Prostate gland (tissue), 2 donors: ENCODE measurements around the gene VIPAS39. TPM values are rescaled to one million over a fixed set of nuclear protein-coding genes. Genes with fewer than 3 reads are reported as not detected.
A peak's percentile ranks its signal among the peaks of the same experiment; 100 is the strongest.

Experiments
- DNase-seq: peaks from one replicate; pipeline ENCODE4 v3.0.0-alpha.2; 2019; ENCODE audit warnings: low spot score
- H3K27ac ChIP-seq, 2 donors: fragments of 200-600 bp; sonication (generic); 2 replicates each; pipeline ENCODE4 v1.5.1; 2017 to 2019
- H3K27me3 ChIP-seq: fragments of 200-600 bp; sonication (generic); replicated peaks from 2 replicates; pipeline ENCODE4 v1.5.1; 2019; ENCODE audit not compliant: insufficient read depth
- H3K36me3 ChIP-seq, 2 donors: fragments of 200-600 bp; sonication (generic); 1 replicate in 1 of 2; 2 replicates in 1 of 2; pipeline versions ENCODE4 v1.5.1 to v1.8.1; 2017 to 2019
- H3K4me1 ChIP-seq: fragments of 200-600 bp; sonication (generic); replicated peaks from 2 replicates; pipeline ENCODE4 v1.5.1; 2019
- H3K4me3 ChIP-seq, 2 donors: fragments of 200-600 bp; sonication (generic); 2 replicates each; pipeline ENCODE4 v1.5.1; 2017 to 2019
- H3K9me3 ChIP-seq: fragments of 200-600 bp; sonication (generic); 2 replicates; pipeline ENCODE4 v1.5.1; 2017
- CTCF ChIP-seq, 4 experiments: fragments of 200-600 bp in 2 of 4; fragments of 450-650 bp in 2 of 4; sonication (generic) in 2 of 4; IDR thresholded peaks; 1 replicate in 3 of 4; 2 replicates in 1 of 4; pipeline ENCODE4 v1.5.1; 2016 to 2019; ENCODE audit warnings: antibody characterized with exemption in 4 of 4, mild to moderate bottlenecking in 2 of 4, moderate library complexity in 2 of 4
- POLR2A ChIP-seq: fragments of 450-650 bp; IDR thresholded peaks from one replicate; pipeline ENCODE4 v1.6.1; 2016; ENCODE audit warnings: antibody characterized with exemption, mild to moderate bottlenecking
- POLR2AphosphoS5 ChIP-seq: sonication (generic); formaldehyde crosslinking; IDR thresholded peaks from one replicate; pipeline ENCODE4 v1.6.1; 2017; ENCODE audit warnings: antibody characterized with exemption
- WGBS: methylation state at CpG from one replicate; pipeline ENCODE4 v1.1.5; 2018; 5-methylcytosine and 5-hydroxymethylcytosine counted together
- intact Hi-C: fragments of 100-400 bp; cut with DNase I; formaldehyde crosslinking; loops from one replicate; pipeline ENCODE4 v1.14.2; 2022
- small RNA-seq, 2 donors: library from RNA; depleted of rRNA; stranded (forward); fragments of <200 nt; gene quantifications; one replicate each; pipeline ENCODE3, GENCODE V24; 2016
- total RNA-seq, 2 donors: library from RNA; depleted of rRNA; stranded (reverse); fragments of >200 nt; gene quantifications; one replicate each; pipeline ENCODE4 v1.1.0, GENCODE V29; 2016

The VIPAS39 gene
- total RNA-seq, 2 donors from 2014 or later: 19.6 to 45.4 TPM

GRCh38 chr14:77376771-77377501 is 80.5 kb downstream of the VIPAS39 start, which contains the start of the genes SAMD15 and TMED8:
Gene SAMD15, plus strand, starts transcription at chr14:77377379. Its CDS starts 40 bp downstream, at chr14:77377419.
Gene TMED8, minus strand, starts transcription at chr14:77377094. Its CDS starts 41 bp downstream, at chr14:77377053.
- TF ChIP-seq POLR2A (peak; percentile 31), POLR2AphosphoS5 (peak; percentile 80), CTCF (IDR thresholded peaks at IDR 0.05) (peak in 2 of 4 experiments; percentile 43 to 48)
- no peaks in the 10 kb centered on the region for H3K36me3 ChIP-seq
- peaks cover 2% of the 10 kb centered on the region for H3K4me1 ChIP-seq
- no peaks in the 10 kb centered on the region for H3K9me3 ChIP-seq
- H3K4me3 ChIP-seq: peak within 1 kb of the TSS; percentile 73
- H3K27me3 ChIP-seq: no peaks in the 10 kb centered on the region
- WGBS: 0% methylated on average over 34 of the region's 69 CpGs
- peak within 1 kb of the TSS; percentile 84 to 85 for H3K27ac ChIP-seq
- peak; percentile 74 for DNase-seq
- intact Hi-C loops: loop anchor here (2.0 to 5.0 kb wide), 2 partner anchors 54 to 80 kb away; partner anchors contain the start of genes AHSA1 and VIPAS39

Small RNA genes lying within 50 kb of the gene (small RNA-seq; reads per million reads assigned to genes)
- gene RF00404: 0 reads per million in 2 donors

Other genes starting within 250 kb of the VIPAS39 start
- under 1 TPM in 1 of 2 donors, not detected in 1; 0.91 TPM for gene NGB, start 186.4 kb downstream of the VIPAS39 start, total RNA-seq
- 100 to 1,000 TPM in 1 of 2 donors, 1 to 10 TPM in 1; 8.4 to 101 TPM for gene POMT2, start 136.7 kb downstream of the VIPAS39 start, total RNA-seq
- 10 to 100 TPM; 50.1 to 78.1 TPM for gene GSTZ1, start 136.6 kb downstream of the VIPAS39 start, total RNA-seq
- 10 to 100 TPM; 14.7 to 35.2 TPM for gene TMED8, start 80.5 kb downstream of the VIPAS39 start, total RNA-seq
- gene SAMD15, start 80.2 kb downstream of the VIPAS39 start, total RNA-seq: 1 to 10 TPM in 1 of 2 donors, under 1 TPM in 1; 0.96 to 2.9 TPM
- 1 to 10 TPM in 1 of 2 donors, not detected in 1; 3.5 TPM for gene NOXRED1, start 34.1 kb downstream of the VIPAS39 start, total RNA-seq
- gene AHSA1, start 492 bp upstream of the VIPAS39 start, total RNA-seq: 100 to 1,000 TPM; 144 to 267 TPM
- gene ISM2, start 41.2 kb upstream of the VIPAS39 start, total RNA-seq: 10 to 100 TPM in 1 of 2 donors, under 1 TPM in 1; 0.59 to 26.6 TPM
- 10 to 100 TPM; 20.0 to 24.5 TPM for gene SPTLC2, start 159.0 kb upstream of the VIPAS39 start, total RNA-seq